ENCODE measurements around the gene TXNRD3. TPM values are rescaled to one million over a fixed set of nuclear protein-coding genes. Genes with fewer than 3 reads are reported as not detected.

Gene TXNRD3
- polyA plus RNA-seq, 1 of the 3 experiments (the other 2 are of a cell fraction) = 4.7 TPM

DNA sequence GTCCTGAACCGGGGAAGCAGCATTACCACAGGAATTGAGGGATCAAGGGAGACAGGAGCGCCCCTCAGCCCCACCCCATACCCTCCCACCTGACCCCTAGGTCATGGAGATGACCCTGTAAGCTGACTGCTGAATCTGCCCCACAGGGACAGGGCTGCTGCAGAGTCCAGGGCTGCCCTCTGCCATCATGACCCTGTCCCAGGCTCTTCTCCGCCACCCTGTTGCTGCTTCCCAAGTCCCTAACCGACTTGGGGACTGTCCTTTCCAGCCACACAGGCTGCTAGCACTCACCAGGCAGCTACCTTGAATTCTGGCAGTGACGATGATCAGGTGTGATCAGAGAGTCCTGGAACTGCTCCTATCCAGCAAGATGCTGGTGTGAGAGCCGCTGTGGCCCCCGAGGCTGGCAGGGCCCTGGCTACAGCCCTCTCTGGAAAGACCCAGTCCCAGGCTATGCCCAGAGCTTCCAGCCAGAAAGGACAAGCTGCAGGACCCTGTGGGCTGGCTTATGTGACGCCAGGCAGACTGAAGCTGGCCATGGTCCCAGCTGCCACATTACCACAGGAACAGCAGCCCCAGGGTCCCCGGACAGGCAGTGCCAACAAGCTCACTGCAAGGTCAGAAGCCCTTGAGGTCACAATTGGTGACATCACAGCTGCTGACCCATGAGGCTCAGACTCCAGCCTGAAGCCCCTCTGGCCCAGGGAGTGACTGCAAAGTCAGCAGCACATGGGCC lies 96.4 kb downstream of the TXNRD3 start, which contains the start of gene C3orf22:
TSS of gene C3orf22 (minus strand) at position 597 of the 736 bp plus-strand sequence. CDS start 5,542 bp downstream, outside the sequence.
- 40% methylated on average over 5 of the region's 9 CpGs for WGBS (ENCODE audit: low lambda C conversion rate)
- DNase-seq = peak; percentile 61
- H4K20me1 ChIP-seq (ENCODE audit: insufficient read depth) = no peaks in the 10 kb centered on the region
- no peaks in the 10 kb centered on the region for H3F3A ChIP-seq (replicated peaks; ENCODE audit: insufficient read depth)
- no peaks in the 10 kb centered on the region for H3K79me2 ChIP-seq (ENCODE audit: insufficient read depth)
- H3K27ac ChIP-seq (ENCODE audit: low read depth in 2 of 2, low read length in 1 of 2) = no peak within 1 kb of the TSS
- H3K4me1 ChIP-seq (ENCODE audit: control insufficient read depth in 1 of 2, insufficient read depth in 2 of 2, low read depth in 1 of 2, low read length in 1 of 2) = peaks cover 0 to 11% of the 10 kb centered on the region in 2 experiments; a peak in 1 of 4 replicates
- CTCF ChIA-PET = interaction anchor here (0.8 kb wide), 1 partner anchor 915 kb away, joined by 3 read pairs; no protein-coding TSS in a partner anchor
- no peak within 1 kb of the TSS for H3K4me2 ChIP-seq
- no peak within 1 kb of the TSS for H3K4me3 ChIP-seq (ENCODE audit: low read depth in 2 of 2, low read length in 1 of 2)
- POLR2A ChIA-PET = no interaction called here
- no peak within 1 kb of the TSS for H2AFZ ChIP-seq (ENCODE audit: low read depth)
- H3K9me2 ChIP-seq = no peaks in the 10 kb centered on the region
- no peaks in the 10 kb centered on the region for H3K27me3 ChIP-seq (ENCODE audit: insufficient read depth)
- TF ChIP-seq GABPA (IDR thresholded peaks at IDR 0.05; ENCODE audit: low read depth) (no peak), USF1 (IDR thresholded peaks at IDR 0.05; ENCODE audit: borderline replicate concordance, low read depth) (no peak), JUND (IDR thresholded peaks at IDR 0.05) (no peak), RFX5 (IDR thresholded peaks at IDR 0.05; ENCODE audit: low read length) (no peak), RAD21 (IDR thresholded peaks at IDR 0.05; ENCODE audit: low read length) (no peak), CHD2 (IDR thresholded peaks at IDR 0.05; ENCODE audit: low read length, partially characterized antibody) (no peak), FOXM1 (IDR thresholded peaks at IDR 0.05; ENCODE audit: low read depth) (no peak), REST (IDR thresholded peaks at IDR 0.05; ENCODE audit: low read depth, low read length) (no peak), NRF1 (IDR thresholded peaks at IDR 0.05; ENCODE audit: low read depth, low read length) (no peak), EZH2phosphoT487 (IDR thresholded peaks at IDR 0.05; ENCODE audit: borderline replicate concordance, low read depth) (no peak), SMC3 (IDR thresholded peaks at IDR 0.05; ENCODE audit: low read depth, low read length) (no peak), TEAD4 (IDR thresholded peaks at IDR 0.05; ENCODE audit: borderline replicate concordance, insufficient read depth) (no peak), GATA2 (CRISPR knock-in tag; IDR thresholded peaks at IDR 0.05) (no peak)
- TF ChIP-seq, protein P1, sequence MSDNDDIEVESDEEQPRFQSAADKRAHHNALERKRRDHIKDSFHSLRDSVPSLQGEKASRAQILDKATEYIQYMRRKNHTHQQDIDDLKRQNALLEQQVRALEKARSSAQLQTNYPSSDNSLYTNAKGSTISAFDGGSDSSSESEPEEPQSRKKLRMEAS (IDR thresholded peaks at IDR 0.05; ENCODE audit: low read depth) = no peak
- TF ChIP-seq, protein P2, sequence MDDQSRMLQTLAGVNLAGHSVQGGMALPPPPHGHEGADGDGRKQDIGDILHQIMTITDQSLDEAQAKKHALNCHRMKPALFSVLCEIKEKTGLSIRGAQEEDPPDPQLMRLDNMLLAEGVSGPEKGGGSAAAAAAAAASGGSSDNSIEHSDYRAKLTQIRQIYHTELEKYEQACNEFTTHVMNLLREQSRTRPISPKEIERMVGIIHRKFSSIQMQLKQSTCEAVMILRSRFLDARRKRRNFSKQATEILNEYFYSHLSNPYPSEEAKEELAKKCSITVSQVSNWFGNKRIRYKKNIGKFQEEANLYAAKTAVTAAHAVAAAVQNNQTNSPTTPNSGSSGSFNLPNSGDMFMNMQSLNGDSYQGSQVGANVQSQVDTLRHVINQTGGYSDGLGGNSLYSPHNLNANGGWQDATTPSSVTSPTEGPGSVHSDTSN (IDR thresholded peaks at IDR 0.05) = no peak
- H3K36me3 ChIP-seq (replicated peaks in 1 of 2; ENCODE audit: control insufficient read depth in 1 of 2, insufficient read depth in 2 of 2, low read length in 1 of 2) = no peaks in the 10 kb centered on the region
- H3K9me3 ChIP-seq = no peaks in the 10 kb centered on the region
- no peak within 1 kb of the TSS for H3K9ac ChIP-seq
